Stimulated activated CD4-positive, alpha-beta T cell treated with anti-CD3 and anti-CD28 coated beads, Interleukin-12 subunit alpha, Interleukin-12 subunit beta, amount 100 ng/mL, for 4 hours (primary cell): ENCODE measurements around the gene RAD51B.
"Not testable (repeated sequence)": the region's sequence is repeated elsewhere in the genome, so short reads cannot be mapped to it uniquely, and the experiment has no call there.

ENCODE experiments used
- DNase-seq: peaks from one replicate; pipeline ENCODE4 v3.0.0-alpha.2; 2020

Gene RAD51B

DNA sequence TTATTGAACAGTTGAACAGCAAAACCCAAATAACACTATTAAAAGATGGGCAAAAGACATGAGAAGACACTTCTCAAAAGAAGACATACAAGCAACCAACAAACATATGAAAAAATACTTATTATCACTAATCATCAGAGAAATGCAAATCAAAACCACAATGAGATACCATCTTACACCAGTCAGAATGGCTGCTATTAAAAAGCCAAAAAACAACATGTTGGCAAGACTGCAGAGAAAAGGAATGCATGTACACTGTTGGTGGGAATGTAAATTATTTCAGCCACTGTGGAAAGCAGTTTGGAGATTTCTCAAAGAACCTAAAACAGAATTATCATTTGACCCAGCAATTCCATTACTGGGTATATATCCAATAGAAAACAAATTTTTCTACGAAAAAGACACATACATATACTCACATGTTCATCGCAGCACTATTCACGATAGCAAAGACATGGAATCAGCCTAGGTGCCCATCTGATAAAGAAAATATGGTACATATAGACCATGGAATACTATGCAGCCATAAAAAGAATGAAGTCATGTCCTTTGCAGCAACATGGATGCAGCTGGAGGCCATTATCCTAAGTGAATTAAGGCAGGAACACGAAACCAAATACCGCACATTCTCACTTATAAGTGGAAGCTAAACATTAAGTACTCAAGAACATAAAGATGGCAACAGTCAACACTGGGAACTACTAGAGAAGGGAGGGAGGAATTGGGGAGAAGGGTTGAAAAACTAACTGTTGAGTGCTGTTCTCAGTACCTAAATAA, 367.1 kb downstream of the RAD51B start:
- not testable (repeated sequence) for DNase-seq

- DNase-seq = no peak
These were observed 368.6 kb downstream of the RAD51B start for GRCh38 chr14:68188174-68188573.

DNA sequence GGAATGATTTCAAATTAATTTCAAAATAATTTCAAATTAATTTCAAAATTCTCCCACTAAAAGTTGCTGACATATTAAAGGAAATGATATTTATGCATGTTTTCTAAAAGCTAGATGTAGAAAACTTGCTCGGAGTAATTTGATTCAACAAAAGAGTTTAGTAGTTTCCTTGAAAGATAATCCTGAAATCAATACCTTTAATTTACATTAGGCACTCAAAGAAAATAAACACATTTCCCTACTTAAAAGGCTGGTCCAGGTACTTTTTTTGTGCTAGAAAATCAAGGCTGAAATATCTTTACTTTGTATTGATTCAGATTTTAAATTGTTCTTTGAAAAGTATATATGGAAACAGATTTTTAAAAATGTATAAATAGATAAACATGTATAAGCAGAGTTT, 370.5 kb downstream of the RAD51B start:
- DNase-seq = no peak

DNA sequence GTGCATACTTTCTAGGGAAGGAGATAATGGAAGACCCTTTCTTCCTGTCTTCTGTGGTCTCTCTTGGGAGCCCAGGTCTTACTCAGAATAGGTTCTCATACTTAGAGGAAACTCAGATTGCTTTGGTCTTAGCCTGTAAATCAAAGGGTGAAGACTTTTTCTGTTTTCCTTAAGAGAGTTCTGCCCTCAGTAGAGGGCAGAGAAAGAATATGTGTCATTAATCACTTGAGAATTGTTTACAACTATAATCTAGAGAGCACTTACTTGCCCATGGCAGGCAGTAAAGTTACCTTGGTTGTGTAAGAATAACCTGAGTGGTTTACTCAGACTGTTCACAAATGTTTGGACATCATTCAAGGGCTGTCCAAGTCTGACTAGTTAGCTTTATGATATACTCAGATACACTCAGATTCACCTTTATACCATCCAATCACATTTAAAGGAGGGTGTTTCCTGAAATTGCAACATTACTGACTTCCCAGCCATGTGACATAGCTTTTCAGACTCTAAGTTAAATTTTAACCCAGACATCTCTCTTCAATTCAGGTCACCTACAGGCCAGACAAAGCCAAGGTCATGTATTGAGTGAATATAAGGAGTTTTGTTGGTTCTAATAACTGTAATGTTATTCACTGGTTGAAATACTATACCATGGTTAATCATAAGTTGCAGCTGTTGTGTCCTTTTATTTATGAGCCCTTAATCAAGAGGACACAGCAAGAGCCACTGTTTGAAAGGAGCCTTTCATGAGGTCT, 372.2 kb downstream of the RAD51B start:
- DNase-seq = no peak

GRCh38 chr14:68192935-68193334, 373.4 kb downstream of the RAD51B start:
- no peak for DNase-seq

DNA sequence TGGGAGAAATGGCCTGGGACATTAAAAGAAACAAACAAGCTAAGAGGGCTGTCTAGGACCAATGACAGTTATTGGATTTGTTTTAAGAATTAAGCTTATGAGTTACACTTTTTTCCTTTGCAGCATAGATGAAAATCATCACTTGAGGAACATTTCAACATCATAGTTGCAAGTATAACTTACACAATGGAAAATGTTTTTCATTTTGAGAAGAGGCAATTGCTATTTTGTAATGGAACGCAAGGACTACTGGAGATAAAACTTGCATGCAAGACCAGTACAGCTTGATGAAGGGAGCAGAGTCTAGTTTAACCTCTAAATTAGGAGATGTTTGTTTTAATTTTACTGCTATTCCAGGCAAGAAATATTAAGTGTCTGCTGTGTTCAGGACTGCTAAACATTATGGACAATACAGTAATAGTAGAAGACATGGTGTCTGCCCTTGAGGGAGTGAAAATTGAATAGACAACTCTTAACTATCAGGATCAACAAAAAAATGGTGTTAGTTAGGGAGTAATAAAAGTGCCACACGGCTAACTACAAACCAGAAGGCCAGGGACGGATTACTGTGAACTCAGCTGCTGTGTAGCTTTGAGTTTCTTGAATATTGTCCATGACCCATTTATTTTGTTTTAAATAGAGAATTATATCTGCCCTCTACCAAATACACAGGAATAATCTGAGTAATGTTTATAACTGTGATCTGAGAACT, 374.5 kb downstream of the RAD51B start:
- DNase-seq = no peak

- DNase-seq = no peak
These were observed 375.5 kb downstream of the RAD51B start for GRCh38 chr14:68195126-68195525.

DNA sequence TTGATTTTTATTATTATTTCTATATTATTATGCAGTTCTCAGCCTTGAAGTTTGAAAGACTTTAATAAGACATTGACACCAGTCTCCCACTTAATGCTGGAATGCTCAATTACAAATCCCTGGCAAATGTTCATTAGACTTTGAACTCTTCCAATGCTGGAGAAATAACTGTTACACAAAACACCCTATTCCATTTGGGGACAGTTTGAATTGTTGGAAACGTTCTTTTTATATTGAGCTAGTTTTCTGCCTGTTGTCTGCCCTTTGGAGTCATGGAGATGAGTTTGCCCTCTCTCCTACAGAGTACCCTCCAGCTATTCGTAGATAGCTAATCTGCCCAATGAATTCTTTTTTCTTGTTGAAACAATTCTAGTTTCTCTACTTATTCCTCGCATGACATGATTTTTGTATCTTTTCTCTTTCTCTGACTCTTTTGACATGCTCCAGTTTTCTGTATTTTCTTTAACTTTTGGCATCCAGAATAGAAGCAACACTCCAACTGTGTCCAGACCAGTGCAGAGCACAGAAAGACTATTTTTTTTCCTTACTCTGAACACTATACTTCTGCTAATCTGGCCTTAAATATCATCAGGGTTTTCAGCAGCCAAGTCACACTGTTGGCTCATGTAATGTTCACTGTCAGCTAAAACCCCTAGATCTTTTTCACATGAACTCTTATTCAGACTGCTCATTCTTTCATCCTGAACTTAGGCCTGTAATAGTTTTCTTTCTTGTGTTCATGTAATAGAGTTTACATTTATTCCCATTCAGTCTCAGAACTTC, 379.3 kb downstream of the RAD51B start:
- DNase-seq = no peak

DNA sequence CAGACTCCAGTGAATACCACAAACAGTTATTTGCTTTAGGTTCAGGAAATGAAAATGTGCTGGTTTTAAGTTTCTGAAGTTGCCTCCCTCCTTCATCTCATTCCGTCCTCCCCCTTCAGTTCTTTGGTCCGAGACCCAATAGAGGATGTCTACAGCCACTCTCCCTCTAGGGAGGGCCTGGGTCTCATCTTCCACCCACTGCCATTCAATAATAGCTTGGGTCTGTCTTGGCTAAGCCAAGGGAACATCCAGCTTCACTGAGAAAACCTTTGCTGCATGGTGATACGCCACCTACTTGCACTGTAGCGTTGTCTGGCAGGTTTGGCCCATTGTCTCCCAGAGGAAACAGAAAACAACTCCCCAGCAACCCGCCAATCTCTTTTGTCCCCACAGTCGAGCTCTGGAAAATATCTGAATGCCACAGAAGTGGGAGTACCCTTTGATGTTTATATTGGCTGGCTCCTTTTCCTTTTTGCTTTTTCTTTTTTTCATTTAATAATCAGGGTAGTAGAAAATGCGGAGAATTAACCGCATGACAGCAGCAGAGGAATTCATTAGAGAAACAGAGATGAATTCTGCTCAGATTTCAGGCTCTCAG, 380.1 kb downstream of the RAD51B start:
- no peak for DNase-seq

GRCh38 chr14:68203871-68204270, 384.3 kb downstream of the RAD51B start:
- no peak for DNase-seq

GRCh38 chr14:68208218-68208617, 388.6 kb downstream of the RAD51B start:
- no peak for DNase-seq

DNA sequence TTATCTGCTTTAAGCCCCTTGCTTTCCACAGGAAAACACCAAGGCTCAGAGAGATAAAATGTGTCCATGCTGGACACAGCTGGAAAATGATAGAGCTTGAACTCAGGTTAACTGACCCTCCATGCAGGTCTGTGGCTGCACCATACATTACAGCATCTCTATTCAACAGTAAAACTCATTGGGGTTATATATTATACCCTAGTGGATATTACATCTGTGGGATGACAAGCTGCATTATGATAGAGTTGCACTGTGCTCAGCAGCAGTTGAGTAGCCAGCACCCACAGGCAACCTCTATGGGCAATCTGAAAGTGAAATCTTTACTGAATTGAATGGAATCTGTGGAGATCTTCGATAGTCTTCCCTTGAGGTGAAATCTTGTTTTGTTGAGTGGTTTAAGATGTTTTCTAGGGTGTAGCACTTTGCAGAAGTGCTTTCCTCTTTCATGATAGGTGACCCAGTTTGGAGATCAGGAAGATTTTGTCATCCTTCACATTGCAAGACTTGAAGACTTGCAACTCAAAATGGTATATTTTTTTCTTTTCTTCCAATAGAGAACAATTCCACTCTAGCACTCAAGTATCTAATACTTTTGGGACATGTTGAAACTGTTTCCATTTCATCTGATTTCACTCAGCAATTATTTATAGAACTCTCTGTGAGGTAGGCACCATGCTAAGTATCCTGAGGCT, 389.2 kb downstream of the RAD51B start:
- DNase-seq = no peak

- DNase-seq = peak; percentile 18
These were observed 391.2 kb downstream of the RAD51B start for GRCh38 chr14:68210729-68211299.

GRCh38 chr14:68211421-68211820, 391.8 kb downstream of the RAD51B start:
- DNase-seq = no peak

GRCh38 chr14:68211886-68212285, 392.3 kb downstream of the RAD51B start:
- no peak for DNase-seq

GRCh38 chr14:68212361-68212760, 392.8 kb downstream of the RAD51B start:
- DNase-seq = no peak

DNA sequence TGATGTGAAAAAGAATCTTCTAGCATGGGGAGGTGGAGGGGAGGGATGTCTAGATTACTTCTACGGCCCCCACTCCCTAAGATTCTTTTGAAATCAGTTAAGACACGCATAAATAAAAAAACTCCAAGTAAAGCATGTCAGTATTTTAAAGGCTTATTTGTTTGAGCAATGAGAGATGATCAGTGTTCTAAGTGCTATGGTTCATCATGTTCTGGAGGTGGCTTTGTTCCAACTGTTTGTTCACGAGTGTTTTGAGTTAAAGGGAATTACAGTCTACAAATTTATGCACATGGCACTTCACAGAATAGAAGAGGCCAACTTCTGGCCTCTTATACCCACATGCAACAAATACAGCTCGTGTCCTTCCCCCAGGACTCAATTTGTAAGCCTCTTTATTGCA, 394.9 kb downstream of the RAD51B start:
- no peak for DNase-seq

DNA sequence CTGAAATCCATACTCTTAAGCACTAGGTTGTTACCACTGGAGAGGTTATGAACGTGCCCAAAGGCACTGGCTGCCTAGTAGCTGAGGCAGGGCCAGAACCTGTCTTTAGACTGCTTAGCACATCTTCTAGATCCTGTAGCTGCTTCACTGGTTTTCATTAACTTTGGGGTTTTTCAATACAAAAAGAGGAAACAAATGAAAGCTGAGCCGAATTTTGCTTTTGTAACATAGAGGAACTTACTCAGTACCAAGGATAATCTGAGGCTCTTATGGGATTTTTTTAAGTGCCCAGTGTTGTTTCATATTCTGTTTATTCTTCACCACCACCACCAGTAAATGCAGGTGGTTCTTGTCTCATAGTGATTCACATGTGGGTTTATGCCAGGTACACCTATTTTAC, 396.1 kb downstream of the RAD51B start:
- no peak for DNase-seq

DNA sequence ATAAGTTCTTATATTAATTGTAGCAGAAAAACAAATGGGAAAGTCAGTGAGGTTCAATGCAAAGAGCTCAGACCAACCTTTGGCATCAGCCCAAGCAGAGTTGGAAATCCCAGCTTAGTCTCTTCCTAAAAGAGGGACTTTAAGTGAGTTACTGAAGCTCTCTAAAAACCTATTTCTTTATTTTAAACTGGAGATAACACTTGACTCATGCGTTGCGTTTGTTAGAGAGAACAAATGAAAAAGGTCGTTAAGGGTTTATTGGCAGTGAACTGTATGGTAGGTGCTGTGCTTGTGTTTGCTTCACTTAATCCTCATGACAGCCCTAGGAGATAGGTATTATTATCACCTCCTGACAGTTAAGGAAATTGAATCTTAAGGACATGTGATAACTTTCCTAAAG, 396.5 kb downstream of the RAD51B start:
- DNase-seq = no peak

GRCh38 chr14:68216957-68217356, 397.4 kb downstream of the RAD51B start:
- no peak for DNase-seq

- no peak for DNase-seq
These were observed 398.3 kb downstream of the RAD51B start for GRCh38 chr14:68217791-68218340.
